Globus pallidus (tissue), 1 donor: ENCODE results near the gene FSCN2.

Experiments
- DNase-seq: peaks from one replicate; pipeline ENCODE4 v3.0.0-alpha.2; 2015; ENCODE audit warnings: low spot score

FSCN2 gene

DNA sequence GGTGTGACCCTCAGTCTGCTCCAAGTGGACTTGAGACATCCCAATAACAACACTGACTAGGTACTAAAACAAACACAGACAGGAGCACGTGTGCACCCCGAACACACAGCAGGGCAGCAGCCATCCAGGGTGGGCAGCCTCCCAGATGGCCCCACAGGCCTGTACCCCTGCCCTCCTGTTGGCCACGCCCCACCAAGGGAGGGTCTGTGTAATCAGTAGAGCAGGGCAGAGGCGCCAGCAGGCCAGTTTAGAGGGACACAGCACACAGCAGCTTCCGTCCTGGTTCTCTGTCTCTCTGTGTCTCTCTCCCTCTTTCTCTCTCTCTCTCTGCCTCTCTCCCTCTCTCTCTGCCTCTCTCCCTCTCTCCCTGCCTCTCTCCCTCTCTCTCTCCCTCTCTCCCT, 37.0 kb upstream of the FSCN2 start:
- DNase-seq, result no peak

DNA sequence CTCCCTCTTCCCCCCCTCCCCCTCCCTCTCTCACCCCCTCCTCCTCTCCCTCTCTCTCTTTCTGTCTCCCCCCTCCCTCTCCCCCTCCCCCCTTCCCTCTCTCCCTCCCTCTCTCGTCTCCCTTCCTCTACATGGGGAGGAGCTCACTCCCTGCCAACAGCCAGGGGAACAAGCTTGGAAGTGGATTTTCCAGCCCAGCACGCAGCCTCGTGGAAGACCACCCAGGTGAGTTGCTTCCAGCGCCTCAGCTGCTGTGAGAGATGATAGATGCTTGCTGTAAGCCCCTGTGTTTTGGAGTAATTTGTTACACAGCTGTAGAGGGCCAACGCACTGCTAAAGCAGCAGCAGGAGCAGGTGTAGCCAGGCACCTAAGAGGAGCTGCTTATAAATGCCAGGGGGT, 36.4 kb upstream of the FSCN2 start:
- DNase-seq, result no peak

- DNase-seq, result no peak
These were observed 36.0 kb upstream of the FSCN2 start for GRCh38 chr17:81492202-81492601.

DNA sequence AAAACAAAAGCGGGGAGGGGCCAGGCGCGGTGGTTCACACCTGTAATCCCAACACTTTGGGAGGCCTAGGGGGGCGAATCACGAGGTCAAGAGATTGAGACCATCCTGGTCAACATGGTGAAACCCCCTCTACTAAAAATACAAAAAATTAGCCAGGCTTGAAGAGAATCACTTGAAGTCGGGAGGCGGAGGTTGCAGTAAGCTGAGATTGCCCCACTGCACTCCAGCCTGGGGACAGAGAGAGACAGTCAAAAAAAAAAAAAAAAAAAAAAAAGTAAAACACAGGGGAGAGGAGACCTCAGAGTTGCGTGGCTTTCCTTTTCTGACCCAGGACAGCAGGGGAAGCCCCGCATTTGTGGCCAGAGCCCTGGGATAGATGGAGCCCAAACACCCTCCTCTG, 35.5 kb upstream of the FSCN2 start:
- no peak for DNase-seq

GRCh38 chr17:81493198-81494038, 34.8 kb upstream of the FSCN2 start:
- DNase-seq, result no peak

GRCh38 chr17:81494626-81495377, 33.4 kb upstream of the FSCN2 start:
- DNase-seq, result no peak

GRCh38 chr17:81498953-81499600, 29.1 kb upstream of the FSCN2 start:
- DNase-seq, result no peak

GRCh38 chr17:81499601-81499970, 28.6 kb upstream of the FSCN2 start:
- no peak for DNase-seq

DNA sequence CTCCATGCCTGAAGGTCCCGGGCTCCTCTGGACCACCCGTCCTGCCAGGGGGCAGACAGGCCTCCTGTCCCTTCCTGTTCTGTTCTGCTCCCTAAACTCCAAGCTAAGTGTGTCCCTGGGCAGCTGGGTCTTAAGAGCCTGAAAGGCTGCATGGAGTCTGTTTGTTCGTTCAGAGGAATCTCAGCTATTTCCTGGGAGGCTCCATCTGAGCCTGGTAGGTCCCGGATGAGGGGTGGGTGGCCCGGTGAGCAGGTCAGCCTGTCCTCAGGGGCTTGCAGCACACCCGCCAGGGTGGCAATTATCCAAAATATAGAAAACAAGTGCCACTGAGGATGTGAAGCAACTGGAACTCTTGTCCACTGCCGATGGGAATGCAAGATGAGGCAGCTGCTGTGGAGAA, 28.1 kb upstream of the FSCN2 start:
- DNase-seq, result no peak

- no peak for DNase-seq
These were observed 25.6 kb upstream of the FSCN2 start for GRCh38 chr17:81502471-81503017.

- no peak for DNase-seq
These were observed 24.6 kb upstream of the FSCN2 start for GRCh38 chr17:81503619-81504018.

- DNase-seq, result no peak
These were observed 19.5 kb upstream of the FSCN2 start for GRCh38 chr17:81508639-81509206.

DNA sequence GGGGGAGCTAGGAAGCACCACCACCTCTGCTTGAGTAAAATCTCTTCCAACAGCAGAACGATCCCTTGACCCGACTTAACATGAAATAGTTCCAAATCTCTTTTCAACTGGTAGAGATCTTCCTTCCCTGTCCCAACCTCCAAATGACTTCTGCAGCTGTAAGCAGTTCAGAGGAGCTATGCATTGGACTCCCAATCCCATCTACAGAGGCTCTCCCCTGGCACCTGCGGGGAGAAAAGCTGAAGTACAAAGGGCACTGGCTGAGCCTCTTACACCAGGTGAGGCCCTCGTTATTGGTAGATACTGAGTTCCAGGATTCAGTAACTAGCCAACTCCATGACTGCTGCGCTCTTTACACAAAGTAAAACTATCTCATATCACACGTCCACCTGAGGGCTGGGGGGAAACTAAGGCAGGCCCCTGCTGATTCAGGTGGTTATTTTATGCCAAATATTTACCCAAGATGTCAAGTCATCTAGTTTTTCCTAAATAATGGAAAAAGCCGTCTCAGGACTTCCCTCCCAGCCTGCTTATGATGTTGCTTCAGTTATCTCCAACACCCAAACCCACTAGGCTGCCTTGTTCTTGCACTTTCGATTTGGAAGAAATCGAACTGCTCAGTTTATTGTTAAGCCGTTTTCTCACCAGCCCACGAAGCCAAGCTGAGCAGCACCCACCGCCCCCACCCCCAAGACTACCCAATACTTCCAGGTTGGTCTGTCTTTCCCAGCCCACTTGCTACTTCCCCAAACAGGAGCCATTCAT, 18.8 kb upstream of the FSCN2 start:
- DNase-seq, result no peak

GRCh38 chr17:81509972-81510784, 18.0 kb upstream of the FSCN2 start:
- DNase-seq, result no peak

DNA sequence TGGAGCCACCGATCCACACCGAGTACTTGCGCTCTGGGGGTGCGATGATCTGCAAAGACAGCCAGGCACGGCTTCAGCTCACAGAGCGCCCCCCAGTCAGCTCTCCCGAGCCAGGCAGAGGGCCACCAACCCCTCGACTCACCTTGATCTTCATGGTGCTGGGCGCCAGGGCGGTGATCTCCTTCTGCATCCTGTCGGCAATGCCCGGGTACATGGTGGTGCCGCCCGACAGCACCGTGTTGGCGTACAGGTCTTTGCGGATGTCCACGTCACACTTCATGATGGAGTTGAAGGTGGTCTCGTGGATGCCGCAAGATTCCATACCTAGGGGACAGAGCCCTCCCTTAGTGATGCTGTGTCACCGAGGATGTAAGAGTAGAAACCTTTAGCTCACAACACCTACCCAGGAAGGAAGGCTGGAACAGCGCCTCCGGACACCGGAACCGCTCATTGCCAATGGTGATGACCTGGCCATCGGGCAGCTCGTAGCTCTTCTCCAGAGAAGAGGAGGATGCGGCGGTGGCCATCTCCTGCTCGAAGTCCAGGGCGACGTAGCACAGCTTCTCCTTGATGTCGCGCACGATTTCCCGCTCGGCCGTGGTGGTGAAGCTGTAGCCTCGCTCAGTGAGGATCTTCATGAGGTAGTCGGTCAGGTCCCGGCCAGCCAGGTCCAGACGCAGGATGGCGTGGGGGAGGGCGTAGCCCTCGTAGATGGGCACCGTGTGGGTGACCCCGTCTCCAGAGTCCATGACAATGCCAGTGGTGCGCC, 17.2 kb upstream of the FSCN2 start:
- DNase-seq, result no peak

GRCh38 chr17:81511554-81511803, 16.7 kb upstream of the FSCN2 start:
- no peak for DNase-seq

- no peak for DNase-seq
These were observed 16.2 kb upstream of the FSCN2 start for GRCh38 chr17:81511804-81512561.

GRCh38 chr17:81512562-81513371, 15.4 kb upstream of the FSCN2 start, which contains the start of gene ACTG1:
Gene ACTG1 (minus strand): TSS chr17:81512799. CDS start chr17:81512354, 445 bp downstream.
- DNase-seq, result peak; percentile 91
